ENCODE data around the gene TTC7B.
"Not testable (repeated sequence)": the region's sequence is repeated elsewhere in the genome, so short reads cannot be mapped to it uniquely, and the experiment has no call there.

TTC7B gene
- 21.7 to 61.1 (median 34.2) reads per million in 18 experiments for total RNA-seq

- DNase-seq, result peak in 1 of 2 donors; percentile 54
Observed at GRCh38 chr14:90815822-90816662, at the start of gene TTC7B. TTC7B (minus strand) TSS chr14:90816430; CDS start chr14:90816295, 135 bp downstream.

GRCh38 chr14:90864741-90865140 is 48.5 kb upstream of the TTC7B start:
- DNase-seq, result no peak

DNA sequence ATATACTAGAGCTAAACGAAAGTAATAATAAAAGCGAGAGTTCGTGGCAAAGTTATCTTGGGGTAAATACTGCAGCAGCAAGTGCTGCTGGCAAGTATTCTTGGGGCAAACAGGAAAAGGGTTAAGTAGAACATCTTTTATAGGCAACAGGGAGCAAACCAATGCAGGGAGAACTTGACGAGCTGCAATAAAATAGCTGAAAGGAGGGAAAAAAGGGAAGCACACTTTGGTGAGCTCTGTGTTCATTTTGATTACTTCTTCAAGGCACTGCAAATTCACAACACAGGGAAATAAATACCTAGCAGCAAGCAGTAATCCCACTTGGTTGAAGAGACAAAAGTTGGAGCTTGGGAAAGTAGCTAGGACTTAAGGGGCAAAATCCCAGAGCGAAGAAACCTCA is 42.3 kb upstream of the TTC7B start:
- DNase-seq, result no peak

GRCh38 chr14:90857866-90858265 is 41.6 kb upstream of the TTC7B start:
- no peak for DNase-seq

DNA sequence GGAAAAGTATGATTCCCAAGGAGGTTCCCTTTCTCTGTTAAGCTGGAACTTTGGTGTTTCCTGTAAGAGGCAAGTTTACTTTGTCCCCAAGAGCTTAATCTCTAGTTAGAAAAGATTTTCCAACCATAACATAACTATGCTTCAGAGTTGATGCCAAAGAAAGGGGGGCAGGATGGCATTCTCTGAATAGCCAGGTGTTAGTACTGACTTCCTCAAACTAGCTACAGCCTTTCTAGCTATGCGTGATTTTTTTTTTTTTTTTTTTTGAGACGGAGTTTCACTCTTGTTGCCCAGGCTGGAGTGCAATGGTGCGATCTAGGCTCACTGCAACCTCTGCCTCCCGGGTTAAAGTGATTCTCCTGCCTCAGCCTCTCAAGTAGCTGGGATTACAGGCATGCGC is 39.9 kb upstream of the TTC7B start:
- DNase-seq, result not testable (repeated sequence)

DNA sequence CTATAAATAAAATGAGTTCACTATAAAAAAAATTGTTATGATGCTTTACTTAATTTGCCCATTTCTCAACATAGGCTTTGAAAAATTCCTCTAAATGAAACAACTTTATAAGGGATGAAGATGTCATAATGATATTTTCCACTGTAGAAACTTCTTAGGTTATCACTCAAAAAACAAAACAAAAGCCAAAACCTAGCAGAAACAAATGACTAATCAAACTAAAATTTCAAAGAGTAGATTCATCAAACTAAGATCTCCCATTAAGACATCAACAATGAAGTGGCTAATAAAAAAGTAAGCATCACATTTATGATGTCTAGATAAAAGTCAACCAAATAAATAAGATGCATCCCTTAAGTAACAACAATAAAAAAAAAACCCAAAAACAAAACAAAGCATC is 36.9 kb upstream of the TTC7B start:
- DNase-seq, result no peak

GRCh38 chr14:90851327-90852036 is 35.3 kb upstream of the TTC7B start:
- DNase-seq, result no peak

DNA sequence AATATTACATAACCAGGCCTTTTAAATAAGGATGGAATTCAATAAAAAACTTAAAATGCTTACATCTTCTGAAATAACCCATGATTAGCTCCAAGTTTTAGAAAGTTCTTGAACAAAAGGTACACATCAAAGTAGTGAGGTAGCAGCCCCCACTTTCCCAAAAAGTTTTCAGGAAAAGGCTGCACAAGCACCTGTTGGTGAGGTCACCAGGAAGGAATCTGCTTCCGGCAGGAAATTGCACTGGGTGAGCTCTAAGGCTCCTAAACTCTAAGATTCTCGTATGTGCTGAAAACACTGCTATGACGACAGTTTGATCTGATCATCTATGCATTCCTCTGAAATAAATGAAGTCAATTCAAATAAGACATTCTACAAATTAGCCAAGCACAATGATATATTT is 34.3 kb upstream of the TTC7B start:
- DNase-seq, result no peak

DNA sequence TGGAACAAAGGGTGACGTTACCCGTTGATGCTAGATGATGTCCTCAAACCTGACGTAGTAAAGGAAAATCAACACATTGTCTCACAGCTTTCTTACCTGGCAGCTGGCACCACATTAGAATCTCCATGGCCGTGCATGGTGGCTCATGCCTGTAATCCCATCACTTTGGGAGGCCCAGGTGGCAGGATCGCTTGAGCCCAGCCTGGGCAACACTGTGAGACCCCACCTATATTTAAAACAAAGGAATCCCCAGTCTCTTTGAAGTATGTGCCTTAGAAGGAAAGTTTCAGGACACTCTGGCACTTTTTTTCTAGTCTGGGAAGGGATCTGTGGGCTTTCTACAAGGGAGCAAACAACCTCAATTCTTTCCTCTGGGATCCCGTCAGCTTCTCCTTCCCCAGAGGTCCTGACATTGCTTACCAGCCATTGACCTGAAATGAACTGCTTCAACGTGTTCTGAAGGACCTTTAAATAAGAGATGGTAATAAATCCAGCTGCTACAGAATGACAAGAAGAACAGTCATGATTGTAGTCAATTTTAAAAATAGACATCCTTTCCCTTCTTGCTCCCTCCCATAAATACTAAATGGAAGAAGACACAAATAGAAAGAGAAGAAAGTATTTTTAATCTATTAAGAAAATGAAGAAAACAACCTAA is 33.7 kb upstream of the TTC7B start:
- no peak for DNase-seq

- DNase-seq, result no peak
Observed at GRCh38 chr14:90848944-90849731, 32.9 kb upstream of the TTC7B start.

GRCh38 chr14:90846511-90846910 is 30.3 kb upstream of the TTC7B start:
- DNase-seq, result peak in 1 of 2 donors; percentile 22

DNA sequence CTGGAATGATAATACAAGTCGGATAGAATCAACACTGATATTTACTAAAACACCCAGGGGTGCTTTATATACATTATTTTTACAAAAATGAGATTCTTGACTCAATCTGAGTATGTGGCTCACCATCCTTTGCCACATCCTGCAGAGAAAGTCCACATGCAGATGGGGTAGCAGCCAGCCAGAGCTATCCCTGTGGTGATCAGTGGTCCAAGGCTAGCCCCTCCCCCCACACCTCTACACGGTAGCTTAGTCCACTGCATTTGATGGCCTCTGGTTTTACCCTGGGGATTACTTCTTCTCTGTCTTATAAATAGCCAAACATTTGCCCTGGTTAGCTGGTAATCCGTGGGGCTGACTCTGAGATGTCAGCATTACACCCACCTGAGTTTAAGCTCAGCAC is 28.1 kb upstream of the TTC7B start:
- no peak for DNase-seq

DNA sequence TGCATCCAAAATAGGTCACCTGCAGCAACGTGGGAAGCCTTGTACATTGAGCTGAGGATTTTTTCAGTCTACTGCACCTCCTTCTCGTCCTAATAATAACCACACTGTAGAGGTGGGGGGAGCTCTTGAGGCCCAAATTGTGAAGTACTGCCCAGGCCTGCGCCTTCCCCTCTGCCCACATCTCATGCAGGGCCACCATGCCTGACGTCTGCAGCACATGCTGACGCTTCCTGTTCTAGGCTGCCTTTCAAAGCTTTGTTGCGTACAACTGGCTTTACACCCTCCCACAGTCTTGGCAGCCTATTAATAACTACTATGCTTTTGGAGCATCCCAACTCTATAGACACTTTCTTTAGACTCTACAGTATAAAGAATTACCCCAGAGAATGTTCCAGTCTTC is 26.5 kb upstream of the TTC7B start:
- peak; percentile 88 to 96 for DNase-seq

- DNase-seq, result not testable (repeated sequence)
Observed at GRCh38 chr14:90840667-90841066, 24.4 kb upstream of the TTC7B start.

DNA sequence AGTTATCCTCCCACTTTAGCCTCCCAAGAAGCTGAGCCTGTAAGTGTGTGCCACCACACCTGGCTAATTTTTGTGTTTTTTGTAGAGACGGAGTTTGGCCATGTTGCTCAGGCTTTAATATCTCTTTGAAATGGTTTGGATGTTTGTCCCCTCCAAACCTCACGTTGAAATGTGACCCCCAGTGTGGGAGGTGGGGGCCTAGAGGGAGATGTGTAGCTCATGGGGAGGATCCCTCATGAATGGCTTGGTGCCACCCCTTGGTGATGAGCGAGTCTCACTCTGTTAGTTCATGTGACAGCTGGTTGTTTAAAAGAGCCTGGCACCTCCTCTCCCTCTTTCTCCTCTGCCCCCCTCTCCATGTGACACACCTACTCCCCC is 23.6 kb upstream of the TTC7B start:
- DNase-seq, result no peak

DNA sequence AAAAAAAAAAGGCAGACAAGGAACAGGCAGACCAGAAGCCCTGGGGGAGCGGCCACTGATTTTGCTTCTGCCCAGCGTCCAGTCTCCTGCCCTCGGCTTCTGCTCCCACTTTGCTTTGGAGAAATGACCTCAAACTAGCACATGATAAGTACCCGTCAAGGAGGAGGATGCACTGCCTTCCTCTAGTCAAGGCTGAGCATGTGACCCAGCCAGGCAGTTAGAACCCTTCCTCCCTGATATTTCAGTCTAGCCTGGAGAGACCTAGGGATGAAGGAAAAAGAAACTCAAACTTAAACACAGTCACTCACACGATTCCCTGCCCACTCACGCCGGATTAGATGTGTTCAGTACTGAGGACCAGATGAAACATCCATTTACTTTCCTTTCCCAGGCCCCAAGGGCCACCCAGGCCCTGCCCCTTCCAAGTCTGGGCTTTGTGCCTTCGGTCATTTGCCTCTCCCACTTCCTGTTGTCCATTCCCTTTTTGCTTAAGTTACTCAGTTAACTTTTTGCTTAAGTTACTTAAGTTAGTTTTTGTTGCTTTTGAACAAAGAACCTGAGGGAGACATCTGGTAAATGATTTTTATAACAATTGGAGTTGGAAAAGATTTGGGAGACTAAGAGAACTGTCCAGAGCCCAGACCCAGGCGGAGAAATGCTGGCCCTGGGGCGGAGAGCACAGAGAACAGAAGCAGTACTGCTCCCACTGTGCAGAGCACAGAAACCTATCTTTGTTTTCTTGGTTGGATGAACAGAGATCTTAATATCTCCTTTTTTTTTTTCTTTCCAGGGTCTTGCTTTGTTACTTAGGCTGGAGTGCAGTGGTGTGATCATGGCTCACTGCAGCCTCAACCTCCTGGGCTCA is 23.0 kb upstream of the TTC7B start:
- peak; percentile 73 to 85 for DNase-seq

DNA sequence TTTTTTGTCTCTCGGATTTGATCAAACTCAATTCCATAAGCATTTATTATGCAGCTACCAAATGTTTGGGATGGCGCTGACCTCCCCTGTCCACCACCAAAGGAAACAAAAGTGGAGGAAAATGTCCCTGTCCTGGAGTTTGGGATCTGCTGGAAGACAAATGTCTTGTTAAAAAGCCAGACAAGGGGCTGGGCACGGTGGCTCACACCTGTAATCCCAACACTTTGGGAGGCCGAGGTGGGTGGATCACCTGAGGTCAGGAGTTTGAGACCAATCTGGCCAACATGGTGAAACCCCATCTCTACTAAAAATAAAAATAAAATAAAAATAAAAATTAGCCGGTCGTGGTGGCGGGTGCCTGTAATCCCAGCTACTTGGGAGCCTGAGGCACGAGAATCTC is 22.3 kb upstream of the TTC7B start:
- DNase-seq, result not testable (repeated sequence)

GRCh38 chr14:90837355-90837754 is 21.1 kb upstream of the TTC7B start:
- no peak for DNase-seq

DNA sequence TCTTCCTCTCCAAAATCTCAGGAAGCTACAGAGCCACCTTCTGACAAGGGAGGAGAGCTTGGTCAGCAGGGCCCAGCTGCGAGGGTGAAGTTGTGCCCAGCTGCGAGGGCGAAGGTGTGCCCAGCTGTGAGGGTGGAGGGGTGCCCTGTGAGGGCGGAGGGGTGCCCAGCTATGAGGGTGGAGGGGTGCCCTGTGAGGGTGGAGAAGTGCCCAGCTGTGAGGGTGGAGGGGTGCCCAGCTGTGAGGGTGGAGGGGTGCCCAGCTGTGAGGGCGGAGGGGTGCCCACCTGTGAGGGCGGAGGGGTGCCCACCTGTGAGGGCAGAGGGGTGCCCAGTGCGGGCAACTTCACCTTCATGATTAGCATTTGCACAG is 20.4 kb upstream of the TTC7B start:
- DNase-seq, result no peak

- no peak for DNase-seq
Observed at GRCh38 chr14:90831821-90832220, 15.6 kb upstream of the TTC7B start.

DNA sequence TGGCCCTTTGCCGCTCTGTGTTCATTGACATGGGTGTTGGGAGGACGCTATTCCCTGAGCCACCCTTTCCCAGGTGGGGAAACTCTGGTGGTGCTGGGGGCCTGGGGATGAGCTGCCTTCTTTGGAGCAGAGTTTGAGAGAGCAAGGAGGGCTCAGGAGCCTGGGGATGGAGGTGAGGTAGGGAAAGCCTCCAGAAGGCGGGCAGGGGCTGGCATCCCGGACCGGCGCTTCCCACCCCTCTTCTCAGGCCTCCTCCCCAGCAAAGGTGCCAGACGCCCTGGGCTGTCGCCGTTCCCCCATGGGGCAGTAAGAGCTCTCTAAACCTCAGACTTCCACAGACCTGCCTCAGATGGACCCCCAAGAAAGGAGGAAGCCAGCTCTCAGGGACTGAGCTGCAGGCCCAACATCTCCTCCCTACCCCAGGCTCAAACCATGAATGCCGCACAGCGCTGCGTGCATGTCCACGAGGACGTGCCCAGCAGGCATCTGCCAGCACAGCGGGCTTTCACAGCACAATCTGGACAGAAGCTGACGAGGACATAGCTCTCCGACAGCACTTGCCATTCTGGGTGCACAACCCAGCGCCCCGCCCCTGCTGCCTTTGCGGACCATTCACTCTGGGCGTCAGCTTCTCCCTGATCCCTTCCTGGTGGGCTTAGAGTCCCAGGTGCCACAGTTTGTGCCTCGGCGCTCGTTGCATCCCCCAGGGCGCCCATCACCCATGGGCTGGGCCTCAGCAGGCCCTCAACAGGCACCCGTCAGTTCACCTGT is 14.9 kb upstream of the TTC7B start:
- no peak for DNase-seq

All from inflammatory macrophage (primary cell).